PC-9 (cell line): ENCODE results near the gene CUL2.
"Not testable (repeated sequence)": the region's sequence is repeated elsewhere in the genome, so short reads cannot be mapped to it uniquely, and the experiment has no call there.

ENCODE experiments used
- EZH2 ChIP-seq: fragments of 200-600 bp; sonication (generic); IDR thresholded peaks from 2 replicates; pipeline ENCODE4 v1.8.0; 2017; ENCODE audit warnings: antibody characterized with exemption, low read depth
- TF ChIP-seq, protein P1 (sequence below): fragments of 200-600 bp; sonication (generic); conservative IDR thresholded peaks from 2 replicates; pipeline ENCODE4 v1.6.1; 2017; ENCODE audit warnings: mixed run types, antibody characterized with exemption, mild to moderate bottlenecking, moderate library complexity

DNA sequence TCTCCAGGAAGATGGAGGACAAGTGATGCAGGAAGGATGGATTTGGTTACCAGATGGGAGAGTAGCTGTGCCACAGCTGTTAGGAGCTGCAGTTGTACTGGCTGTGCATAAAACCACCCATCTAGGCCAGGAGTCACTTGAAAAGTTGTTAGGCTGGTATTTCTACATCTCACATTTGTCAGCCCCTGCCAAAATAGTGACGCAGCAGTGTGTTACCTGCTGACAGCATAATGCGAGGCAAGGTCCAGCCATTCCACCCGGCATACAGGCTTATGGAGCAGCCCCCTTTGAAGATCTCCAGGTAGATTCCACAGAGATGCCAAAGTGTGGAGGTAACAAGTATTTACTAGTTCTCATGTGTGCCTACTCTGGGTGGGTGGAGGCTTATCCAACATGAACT is 116.4 kb downstream of the CUL2 start:
- TF ChIP-seq, protein P1, sequence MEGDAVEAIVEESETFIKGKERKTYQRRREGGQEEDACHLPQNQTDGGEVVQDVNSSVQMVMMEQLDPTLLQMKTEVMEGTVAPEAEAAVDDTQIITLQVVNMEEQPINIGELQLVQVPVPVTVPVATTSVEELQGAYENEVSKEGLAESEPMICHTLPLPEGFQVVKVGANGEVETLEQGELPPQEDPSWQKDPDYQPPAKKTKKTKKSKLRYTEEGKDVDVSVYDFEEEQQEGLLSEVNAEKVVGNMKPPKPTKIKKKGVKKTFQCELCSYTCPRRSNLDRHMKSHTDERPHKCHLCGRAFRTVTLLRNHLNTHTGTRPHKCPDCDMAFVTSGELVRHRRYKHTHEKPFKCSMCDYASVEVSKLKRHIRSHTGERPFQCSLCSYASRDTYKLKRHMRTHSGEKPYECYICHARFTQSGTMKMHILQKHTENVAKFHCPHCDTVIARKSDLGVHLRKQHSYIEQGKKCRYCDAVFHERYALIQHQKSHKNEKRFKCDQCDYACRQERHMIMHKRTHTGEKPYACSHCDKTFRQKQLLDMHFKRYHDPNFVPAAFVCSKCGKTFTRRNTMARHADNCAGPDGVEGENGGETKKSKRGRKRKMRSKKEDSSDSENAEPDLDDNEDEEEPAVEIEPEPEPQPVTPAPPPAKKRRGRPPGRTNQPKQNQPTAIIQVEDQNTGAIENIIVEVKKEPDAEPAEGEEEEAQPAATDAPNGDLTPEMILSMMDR: not testable (repeated sequence)
- not testable (repeated sequence) for TF ChIP-seq EZH2
